Left hindlimb (tissue), 1 donor: ENCODE data around the gene TRPC4.

Experiments used
- DNase-seq: peaks from one replicate; pipeline ENCODE4 v3.0.0-alpha.2; 2018

The TRPC4 gene

GRCh38 chr13:37651891-37652290 lies 217.7 kb downstream of the TRPC4 start:
- DNase-seq: no peak

DNA sequence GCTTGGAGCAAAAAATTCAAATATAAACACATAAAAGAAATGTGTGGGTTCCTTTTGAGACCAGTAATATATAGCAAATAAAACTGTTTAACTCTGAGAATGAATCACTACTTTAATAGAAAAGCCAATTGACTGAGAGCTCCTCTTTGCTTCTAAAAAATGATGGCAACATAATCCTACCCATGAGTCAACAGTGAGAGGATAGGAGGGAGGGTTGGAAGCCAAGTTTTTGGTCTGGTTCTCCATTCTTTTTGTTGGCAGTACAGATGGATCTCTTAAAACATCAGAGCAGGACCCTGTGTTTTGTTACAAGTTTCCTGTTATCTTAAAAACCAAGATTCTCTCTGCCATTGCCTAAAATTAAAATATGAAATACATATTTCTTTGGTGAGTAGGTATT lies 221.0 kb downstream of the TRPC4 start:
- DNase-seq: no peak

GRCh38 chr13:37647031-37647650 lies 222.4 kb downstream of the TRPC4 start:
- no peak for DNase-seq

- DNase-seq: no peak
Observed at GRCh38 chr13:37646531-37646930, 223.0 kb downstream of the TRPC4 start.

GRCh38 chr13:37645181-37645740 lies 224.3 kb downstream of the TRPC4 start:
- no peak for DNase-seq

GRCh38 chr13:37641391-37641790 lies 228.2 kb downstream of the TRPC4 start:
- DNase-seq: no peak

- DNase-seq: no peak
Observed at GRCh38 chr13:37640499-37640898, 229.1 kb downstream of the TRPC4 start.

DNA sequence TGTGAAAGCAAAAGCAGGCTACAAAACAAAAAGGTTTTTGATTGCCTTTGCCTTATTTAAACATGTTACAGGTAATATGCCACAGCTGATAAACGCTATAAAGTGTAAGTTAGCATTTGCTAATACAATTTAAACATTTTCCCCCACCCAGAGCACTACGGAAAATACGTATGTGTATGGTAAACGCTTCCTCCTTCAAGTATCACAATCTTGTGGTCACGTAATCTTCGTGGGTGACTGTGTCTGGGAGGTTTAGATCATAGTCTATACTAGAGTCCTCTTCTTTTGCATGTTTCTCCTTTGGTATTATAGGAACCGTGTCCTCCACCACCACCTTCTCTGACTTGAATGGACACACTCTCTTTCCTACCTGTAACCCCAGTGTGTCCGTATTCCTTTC lies 232.9 kb downstream of the TRPC4 start:
- DNase-seq: no peak

DNA sequence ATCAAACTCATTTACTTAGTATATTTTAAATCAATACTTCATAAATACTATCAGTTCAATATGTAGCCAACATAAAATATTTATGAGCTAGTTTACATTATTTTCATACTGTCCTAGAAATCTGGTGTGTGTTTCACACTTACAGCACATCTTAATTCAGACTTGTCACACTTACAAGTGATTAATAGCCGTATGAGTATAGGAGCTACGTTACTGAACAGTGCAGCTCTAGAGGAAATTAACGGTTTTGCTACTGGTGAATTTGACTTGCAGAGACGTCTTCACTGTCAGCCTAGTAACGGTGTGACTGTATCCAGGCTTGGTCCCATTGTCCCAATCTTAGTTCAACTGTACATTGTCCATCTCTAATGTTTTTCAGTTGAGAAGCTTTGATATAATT lies 237.3 kb downstream of the TRPC4 start:
- no peak for DNase-seq

GRCh38 chr13:37627428-37627827 lies 242.1 kb downstream of the TRPC4 start:
- no peak for DNase-seq

DNA sequence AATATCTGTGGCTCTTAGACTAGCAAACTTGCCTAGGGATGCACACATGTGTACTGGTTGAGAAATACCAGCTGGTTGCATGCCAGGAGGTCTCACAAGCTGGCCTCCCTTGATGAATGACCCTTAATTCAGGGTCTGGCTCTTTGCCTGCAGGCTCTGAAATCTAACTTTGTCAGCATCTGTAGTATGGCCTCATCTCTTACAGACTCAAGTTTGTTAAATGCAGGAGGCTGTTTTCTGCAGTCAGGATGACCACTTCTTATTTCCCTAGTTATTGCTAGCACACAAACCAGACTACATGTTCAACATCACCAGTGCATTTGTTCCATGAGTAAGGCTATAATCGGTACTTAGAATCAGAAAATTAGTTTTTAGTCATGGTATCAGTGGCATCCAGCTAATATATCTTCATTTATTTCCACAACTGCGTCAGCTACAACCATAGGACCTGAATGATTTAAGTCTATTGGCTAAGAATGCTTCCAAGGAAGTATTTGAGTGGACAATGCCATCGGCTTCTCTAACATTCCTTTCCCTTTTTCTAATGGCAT lies 247.7 kb downstream of the TRPC4 start:
- no peak for DNase-seq

DNA sequence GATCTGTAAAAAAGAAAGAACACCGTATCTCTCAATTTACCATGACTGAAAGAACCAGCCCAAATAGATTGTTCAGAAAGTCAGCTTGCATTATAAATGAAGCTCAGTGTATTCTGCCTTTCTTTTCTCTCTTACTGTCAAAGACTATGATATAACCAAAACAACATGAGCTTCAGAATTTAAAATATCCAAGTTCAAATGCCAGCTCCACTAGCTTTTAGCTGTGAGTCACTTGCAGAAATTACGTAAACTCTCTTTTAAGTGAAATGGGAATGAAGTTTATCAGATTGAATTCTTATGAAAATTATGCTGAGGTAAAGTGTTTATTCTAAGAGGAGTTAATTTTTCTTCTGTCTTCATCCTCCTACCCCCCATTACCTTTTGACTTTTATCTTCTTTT lies 251.0 kb downstream of the TRPC4 start:
- DNase-seq: no peak

- no peak for DNase-seq
Observed at GRCh38 chr13:37617173-37617572, 252.4 kb downstream of the TRPC4 start.

DNA sequence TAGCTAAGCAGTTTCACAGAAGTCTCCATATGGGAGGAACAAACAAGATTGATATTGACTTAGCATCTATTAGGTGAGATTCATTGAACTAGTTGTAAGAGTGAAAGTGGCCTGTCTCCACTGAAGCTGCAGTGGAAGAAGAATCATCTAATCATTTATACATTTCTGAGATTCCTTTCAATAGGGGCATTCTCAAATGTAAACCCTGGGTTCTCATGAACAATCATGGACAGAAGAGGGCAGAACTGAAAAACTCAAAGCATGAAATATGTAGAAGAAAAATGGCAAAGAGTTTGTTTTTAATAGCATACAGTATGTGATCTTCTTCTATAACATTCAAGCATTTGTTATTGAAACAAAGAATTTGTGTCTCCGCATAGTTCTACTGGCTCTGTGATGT lies 253.4 kb downstream of the TRPC4 start:
- DNase-seq: no peak

DNA sequence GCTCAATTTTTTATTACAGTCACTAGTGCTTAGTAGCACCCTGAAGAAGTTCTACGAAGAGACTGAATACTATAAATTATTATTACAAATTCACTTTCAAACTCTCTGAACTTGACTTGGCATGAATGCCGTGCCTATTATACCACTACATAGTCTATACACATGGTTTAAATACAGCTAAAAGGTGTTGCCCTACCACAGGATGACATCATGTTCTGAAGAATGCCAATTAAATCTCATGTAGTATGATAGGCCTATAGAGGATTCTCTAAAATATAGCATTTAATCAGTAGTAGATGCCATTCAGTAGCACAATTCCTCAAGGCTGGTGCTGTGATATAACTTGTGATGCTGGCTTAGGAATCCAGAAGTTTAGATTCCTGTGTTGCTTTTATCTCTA lies 254.3 kb downstream of the TRPC4 start:
- no peak for DNase-seq

GRCh38 chr13:37613638-37614037 lies 255.9 kb downstream of the TRPC4 start:
- DNase-seq: no peak

- no peak for DNase-seq
Observed at GRCh38 chr13:37613236-37613635, 256.3 kb downstream of the TRPC4 start.

- no peak for DNase-seq
Observed at GRCh38 chr13:37608750-37609339, 260.7 kb downstream of the TRPC4 start.

GRCh38 chr13:37602733-37603381 lies 266.7 kb downstream of the TRPC4 start:
- no peak for DNase-seq

DNA sequence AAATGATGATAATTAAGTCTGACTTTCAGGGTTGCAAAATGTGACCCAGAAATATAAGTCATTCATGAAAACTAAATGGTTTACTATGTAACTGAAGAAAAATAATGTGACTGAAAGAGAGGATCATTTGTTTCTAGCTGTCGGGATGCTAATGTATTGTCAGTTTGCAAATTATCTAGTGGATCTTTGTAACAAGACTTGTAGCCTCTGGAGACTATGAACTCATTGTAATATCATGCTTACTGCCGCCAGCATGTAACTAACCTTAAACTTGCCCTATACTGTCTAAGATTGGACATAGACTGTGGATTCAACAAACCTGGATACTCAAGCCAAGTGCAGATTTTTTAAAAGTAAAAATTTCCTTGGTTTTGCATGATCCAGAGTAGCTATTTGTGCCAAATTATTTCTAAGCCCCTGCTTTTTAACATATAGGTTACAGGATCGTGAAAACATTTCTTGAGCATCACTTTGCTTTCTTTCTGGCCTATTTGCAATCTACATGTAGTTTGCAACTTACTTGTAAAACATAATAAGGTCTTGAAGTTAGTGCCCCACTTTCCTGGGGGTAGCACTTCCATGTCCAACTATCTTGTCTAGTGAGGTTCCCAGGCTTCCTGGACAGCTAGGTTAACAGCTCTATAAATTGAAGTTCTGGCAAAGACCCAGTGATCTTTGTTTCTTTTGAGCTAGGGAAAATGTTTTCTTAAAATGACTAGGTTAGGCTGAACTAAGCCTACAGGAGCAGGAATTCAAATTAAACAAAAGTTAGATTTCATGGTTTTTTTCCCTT lies 267.7 kb downstream of the TRPC4 start:
- no peak for DNase-seq

- DNase-seq: no peak
Observed at GRCh38 chr13:37599519-37599918, 270.1 kb downstream of the TRPC4 start.

- peak; percentile 86 for DNase-seq
Observed at GRCh38 chr13:37598597-37598996, 271.0 kb downstream of the TRPC4 start, which contains the start of gene POSTN. Gene POSTN, minus strand, starts transcription at chr13:37598768. Its CDS starts 42 bp downstream, at chr13:37598726.

GRCh38 chr13:37597477-37598025 lies 272.0 kb downstream of the TRPC4 start:
- DNase-seq: no peak
